ENCODE measurements around the gene LXN.

The LXN gene

DNA sequence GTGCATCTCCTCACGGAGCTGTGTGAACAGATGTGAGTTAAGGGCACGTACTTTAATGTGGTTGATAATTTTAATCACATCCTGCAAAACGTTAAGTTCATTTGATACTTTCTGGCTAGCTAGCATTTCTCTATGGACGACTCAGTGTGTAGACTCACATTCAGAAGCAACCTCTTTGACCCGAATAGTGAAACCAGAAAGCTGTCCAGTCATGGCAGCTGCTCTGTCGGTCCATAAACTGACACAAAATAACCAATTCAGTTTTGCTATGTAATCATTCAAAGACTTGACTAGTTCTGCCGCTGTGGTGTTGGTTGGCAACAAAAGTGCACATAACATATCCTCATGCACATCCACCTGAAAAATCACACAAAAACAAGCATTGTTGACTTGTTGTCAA is 31.8 kb downstream of the LXN start:
- TF ChIP-seq, protein P1, sequence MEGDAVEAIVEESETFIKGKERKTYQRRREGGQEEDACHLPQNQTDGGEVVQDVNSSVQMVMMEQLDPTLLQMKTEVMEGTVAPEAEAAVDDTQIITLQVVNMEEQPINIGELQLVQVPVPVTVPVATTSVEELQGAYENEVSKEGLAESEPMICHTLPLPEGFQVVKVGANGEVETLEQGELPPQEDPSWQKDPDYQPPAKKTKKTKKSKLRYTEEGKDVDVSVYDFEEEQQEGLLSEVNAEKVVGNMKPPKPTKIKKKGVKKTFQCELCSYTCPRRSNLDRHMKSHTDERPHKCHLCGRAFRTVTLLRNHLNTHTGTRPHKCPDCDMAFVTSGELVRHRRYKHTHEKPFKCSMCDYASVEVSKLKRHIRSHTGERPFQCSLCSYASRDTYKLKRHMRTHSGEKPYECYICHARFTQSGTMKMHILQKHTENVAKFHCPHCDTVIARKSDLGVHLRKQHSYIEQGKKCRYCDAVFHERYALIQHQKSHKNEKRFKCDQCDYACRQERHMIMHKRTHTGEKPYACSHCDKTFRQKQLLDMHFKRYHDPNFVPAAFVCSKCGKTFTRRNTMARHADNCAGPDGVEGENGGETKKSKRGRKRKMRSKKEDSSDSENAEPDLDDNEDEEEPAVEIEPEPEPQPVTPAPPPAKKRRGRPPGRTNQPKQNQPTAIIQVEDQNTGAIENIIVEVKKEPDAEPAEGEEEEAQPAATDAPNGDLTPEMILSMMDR (conservative IDR thresholded peaks at IDR 0.05; ENCODE audit: low read depth, low read length): no peak
- no peak for DNase-seq (ENCODE audit: low read depth)
- no peak overlapping the region for H3K4me3 ChIP-seq (ENCODE audit: low read length)

DNA sequence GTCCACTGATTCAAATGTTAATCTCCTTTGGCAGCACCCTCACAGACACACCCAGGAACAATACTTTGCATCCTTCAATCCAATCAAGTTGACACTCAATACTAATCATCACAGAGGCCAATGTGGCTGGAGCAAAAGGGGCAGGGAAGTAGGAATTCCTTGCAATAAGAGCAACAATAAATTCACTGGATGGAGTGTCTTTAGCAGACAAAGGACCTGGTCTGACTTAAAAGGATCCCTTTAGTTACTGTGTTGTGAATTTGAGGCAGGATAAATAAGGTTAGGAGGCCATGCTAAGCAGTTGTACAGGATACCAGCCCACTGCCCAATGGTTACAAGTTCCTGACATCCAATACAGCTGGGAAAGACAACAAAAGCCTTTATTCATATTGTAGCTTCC is 40.5 kb downstream of the LXN start:
- TF ChIP-seq, protein P1 (conservative IDR thresholded peaks at IDR 0.05; ENCODE audit: low read depth, low read length): no peak
- H3K4me3 ChIP-seq (ENCODE audit: low read length): no peak overlapping the region
- DNase-seq (ENCODE audit: low read depth): no peak

GRCh38 chr3:158625881-158626280 is 46.6 kb downstream of the LXN start:
- TF ChIP-seq, protein P1 (conservative IDR thresholded peaks at IDR 0.05; ENCODE audit: low read depth, low read length): no peak
- DNase-seq (ENCODE audit: low read depth): no peak
- no peak overlapping the region for H3K4me3 ChIP-seq (ENCODE audit: low read length)

DNA sequence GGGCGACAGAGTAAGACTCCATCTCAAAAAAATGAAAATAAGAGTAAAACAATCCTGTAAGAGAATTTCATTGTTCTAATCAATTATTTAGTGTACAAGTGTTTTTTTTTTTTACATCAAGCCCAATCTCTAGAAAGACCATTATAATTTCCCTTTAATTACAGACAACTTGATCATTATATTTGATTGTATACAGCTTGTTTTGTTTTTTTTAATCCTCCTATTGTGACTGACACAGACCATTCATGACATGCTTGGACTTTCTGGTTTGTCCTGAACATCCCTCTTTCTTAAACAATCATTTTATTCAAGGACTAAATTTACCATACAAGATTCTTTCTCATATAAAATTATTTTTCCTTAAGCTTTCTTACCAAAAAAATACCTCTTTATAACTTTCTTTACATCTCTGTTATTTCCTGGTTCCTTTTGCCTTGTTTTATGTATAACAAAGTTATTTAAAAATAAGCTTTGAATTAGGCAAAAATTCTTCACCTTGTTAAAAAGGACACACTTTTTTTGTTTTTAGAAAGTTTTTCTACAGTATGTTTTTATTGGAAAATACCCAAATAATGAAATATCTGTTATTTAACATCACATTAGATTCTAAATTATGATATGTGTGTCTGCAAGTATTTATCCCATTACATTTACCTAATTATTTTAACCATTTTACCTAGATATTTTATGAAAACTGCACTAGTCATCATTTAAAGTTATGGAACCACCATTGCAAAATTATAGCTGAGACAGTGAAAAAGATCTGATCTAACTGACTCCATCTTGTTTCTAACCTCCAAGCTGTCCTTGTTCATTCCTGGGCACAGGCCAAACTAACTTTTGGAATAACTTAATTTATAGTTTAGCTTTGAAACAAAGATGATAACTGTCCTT is 54.2 kb downstream of the LXN start:
- TF ChIP-seq, protein P1 (conservative IDR thresholded peaks at IDR 0.05; ENCODE audit: low read depth, low read length): no peak
- no peak overlapping the region for H3K4me3 ChIP-seq (ENCODE audit: low read length)
- no peak for DNase-seq (ENCODE audit: low read depth)
